Measurements from ENCODE around the gene JHY.
A peak's percentile ranks its signal among the peaks of the same experiment; 100 is the strongest.

JHY gene

GRCh38 chr11:122864386-122865115 lies 18.0 kb upstream of the JHY start:
- in situ Hi-C loops (cut with MboI; ENCODE audit: low pct_unique_long_range_greater_than_20kb, low sequenced_read_pairs) = no loop called here
- DNase-seq = no peak

GRCh38 chr11:122869622-122870021 lies 12.9 kb upstream of the JHY start:
- no peak for DNase-seq
- in situ Hi-C loops (cut with MboI; ENCODE audit: low pct_unique_long_range_greater_than_20kb, low sequenced_read_pairs) = no loop called here

- in situ Hi-C loops (cut with MboI; ENCODE audit: low pct_unique_long_range_greater_than_20kb, low sequenced_read_pairs) = no loop called here
These were observed 11.3 kb upstream of the JHY start for GRCh38 chr11:122871302-122871701.

GRCh38 chr11:122872046-122872445 lies 10.5 kb upstream of the JHY start:
- DNase-seq = no peak
- in situ Hi-C loops (cut with MboI; ENCODE audit: low pct_unique_long_range_greater_than_20kb, low sequenced_read_pairs) = no loop called here

More at GRCh38 chr11:122871302-122871701, 11.3 kb upstream of the JHY start:
- DNase-seq = no peak

- in situ Hi-C loops (cut with MboI; ENCODE audit: low pct_unique_long_range_greater_than_20kb, low sequenced_read_pairs) = no loop called here
- DNase-seq = no peak
These were observed 7.6 kb upstream of the JHY start for GRCh38 chr11:122874991-122875390.

GRCh38 chr11:122877732-122878131 lies 4.8 kb upstream of the JHY start:
- in situ Hi-C loops (cut with MboI; ENCODE audit: low pct_unique_long_range_greater_than_20kb, low sequenced_read_pairs) = no loop called here
- DNase-seq = no peak

GRCh38 chr11:122879785-122880184 lies 2.8 kb upstream of the JHY start:
- in situ Hi-C loops (cut with MboI; ENCODE audit: low pct_unique_long_range_greater_than_20kb, low sequenced_read_pairs) = no loop called here
- no peak for DNase-seq

- in situ Hi-C loops (cut with MboI; ENCODE audit: low pct_unique_long_range_greater_than_20kb, low sequenced_read_pairs) = no loop called here
- DNase-seq = peak; percentile 77
These were observed 492 bp downstream of the JHY start for GRCh38 chr11:122882857-122883645.

- in situ Hi-C loops (cut with MboI; ENCODE audit: low pct_unique_long_range_greater_than_20kb, low sequenced_read_pairs) = no loop called here
- no peak for DNase-seq
These were observed 1.1 kb downstream of the JHY start for GRCh38 chr11:122883646-122883979.

GRCh38 chr11:122888162-122888561 lies 5.6 kb downstream of the JHY start:
- in situ Hi-C loops (cut with MboI; ENCODE audit: low pct_unique_long_range_greater_than_20kb, low sequenced_read_pairs) = no loop called here
- DNase-seq = no peak

GRCh38 chr11:122893131-122893530 lies 10.6 kb downstream of the JHY start:
- no peak for DNase-seq
- in situ Hi-C loops (cut with MboI; ENCODE audit: low pct_unique_long_range_greater_than_20kb, low sequenced_read_pairs) = no loop called here

- DNase-seq = no peak
- in situ Hi-C loops (cut with MboI; ENCODE audit: low pct_unique_long_range_greater_than_20kb, low sequenced_read_pairs) = no loop called here
These were observed 13.0 kb downstream of the JHY start for GRCh38 chr11:122895563-122895962.

- in situ Hi-C loops (cut with MboI; ENCODE audit: low pct_unique_long_range_greater_than_20kb, low sequenced_read_pairs) = no loop called here
- no peak for DNase-seq
These were observed 15.1 kb downstream of the JHY start for GRCh38 chr11:122897606-122898210.

- DNase-seq = no peak
- in situ Hi-C loops (cut with MboI; ENCODE audit: low pct_unique_long_range_greater_than_20kb, low sequenced_read_pairs) = no loop called here
These were observed 16.2 kb downstream of the JHY start for GRCh38 chr11:122898799-122899198.

GRCh38 chr11:122900587-122901202 lies 18.1 kb downstream of the JHY start:
- in situ Hi-C loops (cut with MboI; ENCODE audit: low pct_unique_long_range_greater_than_20kb, low sequenced_read_pairs) = no loop called here
- DNase-seq = no peak

- in situ Hi-C loops (cut with MboI; ENCODE audit: low pct_unique_long_range_greater_than_20kb, low sequenced_read_pairs) = no loop called here
- no peak for DNase-seq
These were observed 20.4 kb downstream of the JHY start for GRCh38 chr11:122902951-122903350.

GRCh38 chr11:122910775-122911174 lies 28.2 kb downstream of the JHY start:
- in situ Hi-C loops (cut with MboI; ENCODE audit: low pct_unique_long_range_greater_than_20kb, low sequenced_read_pairs) = no loop called here
- no peak for DNase-seq

GRCh38 chr11:122917311-122917710 lies 34.8 kb downstream of the JHY start:
- in situ Hi-C loops (cut with MboI; ENCODE audit: low pct_unique_long_range_greater_than_20kb, low sequenced_read_pairs) = no loop called here
- DNase-seq = no peak

- in situ Hi-C loops (cut with MboI; ENCODE audit: low pct_unique_long_range_greater_than_20kb, low sequenced_read_pairs) = no loop called here
- no peak for DNase-seq
These were observed 36.2 kb downstream of the JHY start for GRCh38 chr11:122918734-122919133.

GRCh38 chr11:122920579-122920978 lies 38.0 kb downstream of the JHY start:
- DNase-seq = no peak
- in situ Hi-C loops (cut with MboI; ENCODE audit: low pct_unique_long_range_greater_than_20kb, low sequenced_read_pairs) = no loop called here

All from KBM-7 (cell line).